SK-N-SH (cell line): ENCODE measurements around the gene CLEC4M. TPM values are rescaled to one million over a fixed set of nuclear protein-coding genes. Genes with fewer than 3 reads are reported as not detected.

ENCODE experiments used
- CTCF ChIA-PET: fragments of 300-600, 350-600 bp; formaldehyde crosslinking; extraction: SDS; loops from one replicate; lab custom pipeline; 2021; lab: Yijun Ruan, JAX
- POLR2A ChIA-PET: fragments of 350-600 bp; sonication (Branson Sonifier 250); formaldehyde crosslinking; extraction: SDS; loops from one replicate; lab custom pipeline; 2020; ENCODE audit warnings: antibody characterized with exemption, inconsistent platforms; lab: Yijun Ruan, JAX
- DNase-seq: peaks from one replicate; pipeline ENCODE4 v3.0.0; 2012
- H2AFZ ChIP-seq: fragments of 200-600 bp; sonication (generic); 2 replicates; pipeline ENCODE4 v1.8.1; 2016; ENCODE audit warnings: antibody characterized with exemption, mild to moderate bottlenecking, low read depth
- H3F3A ChIP-seq: fragments of 200-600 bp; sonication (generic); replicated peaks from 2 replicates; pipeline ENCODE3; 2016; ENCODE audit warnings: antibody characterized with exemption, mild to moderate bottlenecking; ENCODE audit not compliant: insufficient read depth
- H3K27ac ChIP-seq, 2 experiments: fragments of 200-500 bp in 1 of 2; fragments of 200-600 bp in 1 of 2; sonication (Bioruptor generic) in 1 of 2; sonication (generic), shearing (Covaris generic) in 1 of 2; 2 replicates each; pipeline versions ENCODE4 v1.5.1 to v1.6.1; 2014 to 2016; ENCODE audit warnings: low read depth in 2 of 2, inconsistent platforms in 1 of 2, low read length in 1 of 2, mild to moderate bottlenecking in 1 of 2, mixed read lengths in 1 of 2
- H3K27me3 ChIP-seq: fragments of 200-600 bp; sonication (generic), shearing (Covaris generic); 2 replicates; pipeline ENCODE4 v1.6.1; 2016; ENCODE audit warnings: mixed run types; ENCODE audit not compliant: insufficient read depth
- H3K36me3 ChIP-seq, 2 experiments: fragments of 200-500 bp in 1 of 2; fragments of 200-600 bp in 1 of 2; sonication (Bioruptor generic) in 1 of 2; sonication (generic) in 1 of 2; replicated peaks in 1 of 2; 2 replicates each; pipeline versions ENCODE3 to v1.5.1; 2014 to 2016; ENCODE audit warnings: low read length in 1 of 2, mild to moderate bottlenecking in 1 of 2; ENCODE audit not compliant: insufficient read depth in 2 of 2, control insufficient read depth in 1 of 2
- H3K4me1 ChIP-seq, 2 experiments: fragments of 200-500 bp in 1 of 2; fragments of 200-600 bp in 1 of 2; sonication (Bioruptor generic) in 1 of 2; sonication (generic), shearing (Covaris generic) in 1 of 2; 2 replicates each; pipeline versions ENCODE4 v1.5.1 to v1.6.1; 2014 to 2016; ENCODE audit warnings: low read depth in 1 of 2, low read length in 1 of 2, mixed run types in 1 of 2; ENCODE audit not compliant: insufficient read depth in 2 of 2, control insufficient read depth in 1 of 2
- H3K4me2 ChIP-seq: fragments of 200-600 bp; sonication (generic), shearing (Covaris generic); 2 replicates; pipeline ENCODE4 v1.6.1; 2017; ENCODE audit warnings: mixed run types
- H3K4me3 ChIP-seq, 2 experiments: fragments of 200-500 bp in 1 of 2; fragments of 200-600 bp in 1 of 2; sonication (Bioruptor generic) in 1 of 2; sonication (generic), shearing (Covaris generic) in 1 of 2; 2 replicates each; pipeline versions ENCODE4 v1.5.1 to v1.8.1; 2014 to 2016; ENCODE audit warnings: low read depth in 2 of 2, inconsistent platforms in 1 of 2, low read length in 1 of 2, mild to moderate bottlenecking in 1 of 2, mixed read lengths in 1 of 2, moderate library complexity in 1 of 2
- H3K79me2 ChIP-seq: fragments of 200-600 bp; sonication (generic); 2 replicates; pipeline ENCODE4 v1.8.1; 2017; ENCODE audit warnings: mild to moderate bottlenecking; ENCODE audit not compliant: insufficient read depth
- H3K9ac ChIP-seq: fragments of 200-600 bp; sonication (generic); 2 replicates; pipeline ENCODE4 v1.6.1; 2017; ENCODE audit warnings: mixed run types
- H3K9me2 ChIP-seq: fragments of 200-600 bp; sonication (generic); 2 replicates; pipeline ENCODE4 v1.6.1; 2017; ENCODE audit warnings: mixed run types
- H3K9me3 ChIP-seq: fragments of 200-600 bp; sonication (generic); 2 replicates; pipeline ENCODE4 v1.6.1; 2017; ENCODE audit warnings: mixed run types, mild to moderate bottlenecking, moderate library complexity
- H4K20me1 ChIP-seq: fragments of 200-600 bp; sonication (generic); 2 replicates; pipeline ENCODE4 v1.6.1; 2017; ENCODE audit warnings: mild to moderate bottlenecking, mixed run types; ENCODE audit not compliant: insufficient read depth
- ELF1 ChIP-seq: IDR thresholded peaks from 2 replicates; pipeline ENCODE4 v1.4.0; 2012
- EP300 ChIP-seq, 2 experiments: IDR thresholded peaks; 2 replicates each; pipeline versions ENCODE4 v1.4.0 to v1.6.1; 2012; ENCODE audit warnings: borderline replicate concordance in 1 of 2, low read depth in 1 of 2, low read length in 1 of 2
- EZH2phosphoT487 ChIP-seq: fragments of 200-600 bp; sonication (generic); IDR thresholded peaks from 2 replicates; pipeline ENCODE4 v1.6.1; 2017; ENCODE audit warnings: low read depth, mixed run types, mild to moderate bottlenecking, antibody characterized with exemption, moderate library complexity, borderline replicate concordance
- FOSL2 ChIP-seq: IDR thresholded peaks from 2 replicates; pipeline ENCODE4 v1.4.0; 2012; ENCODE audit warnings: low read depth, mild to moderate bottlenecking, moderate library complexity, borderline replicate concordance
- FOXJ3 ChIP-seq: sonication (generic); formaldehyde crosslinking; IDR thresholded peaks from 2 replicates; pipeline ENCODE4 v1.5.1; 2020; ENCODE audit warnings: mild to moderate bottlenecking, missing genetic modification reagents
- FOXM1 ChIP-seq: IDR thresholded peaks from 2 replicates; pipeline ENCODE4 v1.4.0; 2012; ENCODE audit warnings: low read depth, mild to moderate bottlenecking
- GABPA ChIP-seq: IDR thresholded peaks from 2 replicates; pipeline ENCODE4 v1.4.0; 2012; ENCODE audit warnings: low read depth, mild to moderate bottlenecking
- GATA2 ChIP-seq: sonication (generic); formaldehyde crosslinking; IDR thresholded peaks from 2 replicates; pipeline ENCODE4 v1.5.0; 2020; ENCODE audit warnings: mild to moderate bottlenecking, missing genetic modification reagents
- JUND ChIP-seq: IDR thresholded peaks from 2 replicates; pipeline ENCODE4 v1.4.0; 2012
- MEF2A ChIP-seq: IDR thresholded peaks from 2 replicates; pipeline ENCODE4 v1.4.0; 2012; ENCODE audit warnings: low read depth, borderline replicate concordance
- MXI1 ChIP-seq: IDR thresholded peaks from 2 replicates; pipeline ENCODE4 v1.6.1; 2012; ENCODE audit warnings: mild to moderate bottlenecking, low read depth, low read length, improper control_type of control experiment
- NFIC ChIP-seq: IDR thresholded peaks from 2 replicates; pipeline ENCODE4 v1.4.0; 2012; ENCODE audit warnings: borderline replicate concordance
- NRF1 ChIP-seq: IDR thresholded peaks from 2 replicates; pipeline ENCODE4 v1.6.1; 2012; ENCODE audit warnings: low read depth, mild to moderate bottlenecking, low read length
- POLR2AphosphoS5 ChIP-seq: IDR thresholded peaks from 2 replicates; pipeline ENCODE4 v1.6.1; 2012; ENCODE audit warnings: low read depth, low read length
- RFX5 ChIP-seq: IDR thresholded peaks from 2 replicates; pipeline ENCODE4 v1.6.1; 2012; ENCODE audit warnings: mild to moderate bottlenecking, improper control_type of control experiment, low read length
- SMC3 ChIP-seq: IDR thresholded peaks from 2 replicates; pipeline ENCODE4 v1.6.1; 2012; ENCODE audit warnings: low read depth, low read length, improper control_type of control experiment
- TAF1 ChIP-seq: IDR thresholded peaks from 2 replicates; pipeline ENCODE4 v1.6.1; 2012; ENCODE audit warnings: low read depth, mild to moderate bottlenecking, low read length, moderate library complexity, borderline replicate concordance
- USF1 ChIP-seq: IDR thresholded peaks from 2 replicates; pipeline ENCODE4 v1.4.0; 2012; ENCODE audit warnings: low read depth, borderline replicate concordance
- YY1 ChIP-seq: IDR thresholded peaks from 2 replicates; pipeline ENCODE4 v1.4.0; 2012; ENCODE audit warnings: low read depth, mild to moderate bottlenecking
- WGBS: methylation state at CpG from one replicate; pipeline ENCODE4 v1.1.6; 2017; ENCODE audit warnings: low lambda C conversion rate; 5-methylcytosine and 5-hydroxymethylcytosine counted together
- polyA plus RNA-seq, 3 experiments: library from polyadenylated mRNA; depleted of rRNA; stranded (reverse); fragments of >200 nt; gene quantifications; 2 replicates each; pipeline ENCODE4 v1.2.3, GENCODE V29; 2012
- TF ChIP-seq, protein P1 (sequence below): IDR thresholded peaks from 2 replicates; pipeline ENCODE4 v1.6.1; 2012; ENCODE audit warnings: mild to moderate bottlenecking, low read depth, low read length, moderate library complexity

The CLEC4M gene
- polyA plus RNA-seq, 1 of the 3 experiments (the other 2 are of a cell fraction), result not detected

GRCh38 chr19:7736148-7736547, 26.9 kb upstream of the CLEC4M start (continued):
- TF ChIP-seq NFIC (no peak), MEF2A (no peak), NRF1 (no peak), FOXJ3 (CRISPR knock-in tag) (no peak), GABPA (no peak), EP300 (IDR thresholded peaks at IDR 0.05; ENCODE audit: borderline replicate concordance in 1 of 2, low read depth in 1 of 2, low read length in 1 of 2) (no peak), GATA2 (no peak), EZH2phosphoT487 (no peak), TAF1 (no peak), RFX5 (no peak)

DNA sequence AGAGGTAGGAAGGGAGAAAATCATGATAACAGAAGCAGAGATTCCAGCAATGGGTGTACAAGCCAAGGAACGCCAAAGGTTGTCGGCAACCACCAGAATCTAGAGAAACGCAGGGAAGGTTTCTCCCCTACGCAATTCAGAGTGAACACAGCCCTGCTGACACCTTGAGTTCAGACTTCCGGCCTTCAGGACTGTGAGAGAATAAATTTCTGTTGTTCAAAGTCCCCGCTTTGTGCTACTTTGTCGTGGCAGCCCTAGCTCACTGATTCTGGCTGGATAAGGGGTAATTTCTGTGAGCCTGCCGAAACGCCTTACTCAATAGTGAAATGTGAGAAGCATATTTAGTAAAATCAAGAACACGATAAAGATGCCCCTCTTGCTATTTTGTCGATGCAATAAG, 25.8 kb upstream of the CLEC4M start:
- no peak overlapping the region for H3K9ac ChIP-seq
- WGBS, result 19% methylated on average over 11 of the region's 11 CpGs
- CTCF ChIA-PET, result no interaction called here
- H3F3A ChIP-seq, result no peaks in the 10 kb centered on the region
- no peaks in the 10 kb centered on the region for H4K20me1 ChIP-seq
- peaks cover 57% of the 10 kb centered on the region for H3K27me3 ChIP-seq
- H3K36me3 ChIP-seq, result no peaks in the 10 kb centered on the region
- TF ChIP-seq RFX5, result no peak
- TF ChIP-seq, protein P1, sequence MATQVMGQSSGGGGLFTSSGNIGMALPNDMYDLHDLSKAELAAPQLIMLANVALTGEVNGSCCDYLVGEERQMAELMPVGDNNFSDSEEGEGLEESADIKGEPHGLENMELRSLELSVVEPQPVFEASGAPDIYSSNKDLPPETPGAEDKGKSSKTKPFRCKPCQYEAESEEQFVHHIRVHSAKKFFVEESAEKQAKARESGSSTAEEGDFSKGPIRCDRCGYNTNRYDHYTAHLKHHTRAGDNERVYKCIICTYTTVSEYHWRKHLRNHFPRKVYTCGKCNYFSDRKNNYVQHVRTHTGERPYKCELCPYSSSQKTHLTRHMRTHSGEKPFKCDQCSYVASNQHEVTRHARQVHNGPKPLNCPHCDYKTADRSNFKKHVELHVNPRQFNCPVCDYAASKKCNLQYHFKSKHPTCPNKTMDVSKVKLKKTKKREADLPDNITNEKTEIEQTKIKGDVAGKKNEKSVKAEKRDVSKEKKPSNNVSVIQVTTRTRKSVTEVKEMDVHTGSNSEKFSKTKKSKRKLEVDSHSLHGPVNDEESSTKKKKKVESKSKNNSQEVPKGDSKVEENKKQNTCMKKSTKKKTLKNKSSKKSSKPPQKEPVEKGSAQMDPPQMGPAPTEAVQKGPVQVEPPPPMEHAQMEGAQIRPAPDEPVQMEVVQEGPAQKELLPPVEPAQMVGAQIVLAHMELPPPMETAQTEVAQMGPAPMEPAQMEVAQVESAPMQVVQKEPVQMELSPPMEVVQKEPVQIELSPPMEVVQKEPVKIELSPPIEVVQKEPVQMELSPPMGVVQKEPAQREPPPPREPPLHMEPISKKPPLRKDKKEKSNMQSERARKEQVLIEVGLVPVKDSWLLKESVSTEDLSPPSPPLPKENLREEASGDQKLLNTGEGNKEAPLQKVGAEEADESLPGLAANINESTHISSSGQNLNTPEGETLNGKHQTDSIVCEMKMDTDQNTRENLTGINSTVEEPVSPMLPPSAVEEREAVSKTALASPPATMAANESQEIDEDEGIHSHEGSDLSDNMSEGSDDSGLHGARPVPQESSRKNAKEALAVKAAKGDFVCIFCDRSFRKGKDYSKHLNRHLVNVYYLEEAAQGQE, result no peak
- TF ChIP-seq YY1, result no peak
- no peak for TF ChIP-seq SMC3
- no peak for TF ChIP-seq ELF1
- no peak for TF ChIP-seq USF1
- no peak for TF ChIP-seq POLR2AphosphoS5
- no peak for TF ChIP-seq FOSL2
- TF ChIP-seq EP300 (IDR thresholded peaks at IDR 0.05; ENCODE audit: borderline replicate concordance in 1 of 2, low read depth in 1 of 2, low read length in 1 of 2), result no peak
- TF ChIP-seq EZH2phosphoT487, result no peak
- TF ChIP-seq JUND, result no peak
- TF ChIP-seq FOXM1, result no peak
- no peak for TF ChIP-seq MXI1
- POLR2A ChIA-PET, result no interaction called here
- no peak overlapping the region for H3K4me2 ChIP-seq
- DNase-seq, result no peak
- no peaks in the 10 kb centered on the region for H3K4me1 ChIP-seq
- no peaks in the 10 kb centered on the region for H3K9me2 ChIP-seq
- no peaks in the 10 kb centered on the region for H3K79me2 ChIP-seq
- H2AFZ ChIP-seq, result no peak overlapping the region
- no peaks in the 10 kb centered on the region for H3K9me3 ChIP-seq
- no peak overlapping the region for H3K27ac ChIP-seq
- H3K4me3 ChIP-seq, result no peak overlapping the region
